Measurements from ENCODE around the gene CDH4.

CDH4 gene

DNA sequence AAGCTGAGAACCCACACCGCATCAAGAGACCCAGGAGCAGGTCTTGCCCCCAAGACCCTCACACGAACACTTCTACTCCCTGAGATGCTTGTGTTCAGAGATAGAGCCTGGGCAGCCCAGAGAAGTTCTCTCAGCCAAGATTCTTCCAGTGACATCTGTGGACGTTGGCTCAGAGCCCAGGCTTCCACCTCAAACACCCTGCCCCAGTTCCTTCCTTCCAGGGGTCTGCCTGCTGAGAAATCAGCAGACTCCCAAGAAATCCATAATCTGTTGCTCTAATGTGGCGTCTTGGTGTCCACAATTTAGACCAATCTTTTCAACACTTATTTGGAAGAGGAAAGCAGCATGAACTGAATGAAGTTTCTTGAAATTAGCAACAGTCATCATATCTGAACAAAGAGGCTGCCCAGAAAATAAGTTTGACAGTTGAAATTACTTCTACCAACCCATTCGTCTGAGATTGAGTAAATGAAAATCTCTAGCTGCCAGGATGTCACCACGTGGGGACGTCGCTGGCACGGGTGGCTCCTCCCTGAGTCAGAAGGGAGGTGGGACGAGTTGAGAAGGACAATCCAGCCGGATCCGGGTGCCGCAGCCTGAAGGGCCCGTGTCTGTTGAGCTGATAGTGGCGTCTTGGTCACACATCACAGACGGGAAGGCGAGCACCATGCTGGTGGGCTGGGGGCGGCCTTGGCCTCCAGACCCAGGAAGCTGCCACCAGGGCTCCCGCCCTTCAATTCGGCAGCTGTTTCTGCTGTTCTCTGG is 412.7 kb downstream of the CDH4 start:
- no peak for DNase-seq

DNA sequence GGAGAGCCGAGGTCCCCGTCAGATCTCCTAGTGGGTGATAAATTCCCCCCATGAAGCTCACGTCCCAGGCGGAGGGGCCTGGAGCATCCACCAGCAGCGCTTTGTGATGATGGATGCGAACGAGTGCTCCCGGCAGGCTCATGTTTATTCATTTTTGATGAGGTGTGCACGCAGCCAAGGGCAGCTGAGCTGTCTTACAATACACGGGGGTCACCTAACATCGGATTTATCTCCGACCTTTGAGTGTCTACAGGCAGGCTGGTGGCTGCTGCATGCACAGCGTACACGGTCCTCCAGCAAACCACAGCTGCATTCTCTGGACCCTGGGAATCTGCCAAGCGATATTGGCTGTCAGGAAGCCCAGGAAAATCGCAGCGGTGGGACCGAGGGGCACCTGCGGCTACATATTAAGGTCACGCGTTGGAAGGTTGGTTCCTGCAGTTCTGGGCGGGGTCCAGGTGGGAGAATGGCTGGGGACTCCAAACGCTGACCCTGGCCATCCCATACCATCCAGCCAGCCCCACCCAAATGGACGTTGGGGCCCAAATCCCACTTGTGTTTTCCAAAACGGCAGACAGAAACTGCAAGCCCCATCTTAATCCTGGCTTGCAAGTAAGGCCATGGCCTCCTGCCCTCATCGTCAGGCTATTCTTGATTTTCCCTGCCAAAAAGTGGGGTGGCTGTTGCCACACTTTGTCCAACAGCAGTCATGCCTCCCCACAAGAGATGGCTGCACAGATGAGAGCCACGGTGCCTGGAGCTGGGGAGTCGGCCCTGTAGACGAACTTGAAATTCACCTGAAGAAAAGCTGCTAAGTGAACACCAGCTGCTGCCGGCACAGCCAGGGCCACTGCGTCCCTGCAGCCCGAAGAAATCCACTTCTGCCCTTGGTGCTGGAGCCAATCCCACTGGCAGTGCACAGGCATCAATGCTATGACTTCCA is 413.7 kb downstream of the CDH4 start:
- DNase-seq: no peak

DNA sequence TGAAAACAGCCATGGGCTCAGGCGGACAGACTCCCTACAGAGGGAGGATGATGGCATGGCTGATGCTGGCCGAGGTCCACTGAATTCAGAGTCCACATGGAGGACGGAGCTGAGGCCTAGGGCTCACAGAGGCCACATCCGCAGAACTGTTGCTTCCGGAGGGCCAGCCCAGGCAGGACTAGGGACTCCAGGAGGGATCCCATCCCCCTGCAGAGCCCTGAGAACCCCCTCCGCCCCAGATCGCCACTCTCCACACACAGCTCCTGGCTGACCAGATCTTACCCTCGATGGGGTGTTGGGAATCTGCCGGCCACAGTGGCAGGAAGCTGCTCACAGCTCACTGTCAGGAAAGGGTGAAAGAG is 414.4 kb downstream of the CDH4 start:
- no peak for DNase-seq

- no peak for DNase-seq
Observed at GRCh38 chr20:61667056-61667792, 415.2 kb downstream of the CDH4 start.

DNA sequence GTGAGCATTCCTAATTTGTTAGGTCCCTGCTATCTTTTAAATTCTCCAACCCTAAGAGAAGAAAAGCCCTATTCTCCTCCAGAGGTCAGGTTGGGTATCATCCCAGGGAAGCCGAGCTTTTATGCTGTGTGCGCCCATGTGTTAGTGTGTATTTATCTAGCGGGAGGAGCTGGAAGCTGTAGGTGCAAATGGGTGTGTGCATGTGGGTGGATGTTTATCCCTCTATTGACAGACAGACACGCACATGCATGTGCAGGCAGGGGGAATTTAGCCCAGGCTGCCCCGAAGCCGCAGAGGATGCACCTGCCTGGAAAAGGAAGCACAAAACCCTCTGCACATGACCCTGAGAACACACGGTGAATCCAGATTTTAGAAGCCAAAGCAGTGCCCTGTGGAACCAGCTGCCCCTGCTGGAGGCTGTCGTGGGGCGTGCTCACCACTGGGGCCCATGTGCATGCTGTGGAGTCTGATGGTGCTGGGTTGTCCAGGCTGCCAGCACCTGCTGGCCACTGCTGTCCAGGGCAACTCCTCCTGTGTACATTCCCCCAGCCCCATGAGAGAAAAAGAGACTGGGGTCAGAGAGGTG is 416.1 kb downstream of the CDH4 start:
- DNase-seq: no peak

DNA sequence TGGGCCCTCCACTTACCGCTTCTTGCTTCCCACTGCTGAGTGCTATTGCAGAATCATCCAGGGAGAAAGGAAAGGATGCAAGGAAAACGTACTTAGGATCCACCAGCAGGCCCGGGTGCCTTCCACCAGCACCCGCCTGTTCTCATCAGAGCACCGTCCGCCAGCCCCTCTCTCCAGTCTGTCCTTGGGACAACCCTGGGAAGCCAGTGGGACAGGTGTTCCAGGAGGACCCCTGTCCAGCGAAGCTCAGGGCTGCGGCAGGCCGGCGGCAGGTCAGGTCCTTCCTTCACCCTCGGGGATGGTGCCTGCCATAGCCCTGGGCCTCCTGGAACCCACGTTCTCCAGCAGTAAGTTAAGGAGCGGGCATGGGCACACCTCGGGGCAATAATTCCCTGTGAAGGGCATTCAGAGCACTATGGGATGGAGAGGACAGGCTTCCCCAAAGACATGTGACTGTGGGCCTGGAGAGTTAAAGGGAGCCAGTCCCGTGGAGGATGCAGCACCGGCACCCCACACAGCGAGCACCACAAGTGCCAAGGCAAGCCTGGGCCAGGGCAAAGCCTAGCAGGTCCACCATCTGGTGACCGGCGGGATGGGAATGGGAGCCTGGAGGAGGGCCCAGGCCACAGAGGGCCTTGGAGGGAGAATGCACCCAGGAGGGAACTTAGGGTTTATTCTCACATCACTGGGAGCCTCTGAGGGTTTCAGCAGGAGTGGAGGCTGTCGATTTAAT is 416.9 kb downstream of the CDH4 start:
- no peak for DNase-seq

DNA sequence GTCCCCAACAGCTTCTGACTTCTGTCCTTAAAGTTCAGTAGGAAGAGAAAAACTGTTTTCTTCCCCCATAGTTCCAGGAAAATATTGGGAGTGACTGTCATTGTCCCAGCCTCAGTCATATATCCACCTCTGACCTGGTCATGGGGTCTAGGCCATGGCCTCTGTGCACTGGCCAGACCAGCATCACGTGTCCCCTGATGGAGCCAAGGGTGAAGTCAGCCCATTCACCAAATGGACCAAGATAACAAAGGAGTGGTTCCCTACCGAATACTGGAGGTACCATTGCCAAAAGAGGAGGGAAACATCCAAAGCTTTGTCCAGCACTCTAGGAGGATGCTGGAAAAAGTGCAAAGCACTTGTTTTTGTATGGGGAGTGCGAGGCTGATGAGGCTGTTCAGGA is 418.2 kb downstream of the CDH4 start:
- no peak for DNase-seq

GRCh38 chr20:61671559-61671958 is 419.5 kb downstream of the CDH4 start:
- DNase-seq: no peak

- DNase-seq: no peak
Observed at GRCh38 chr20:61673152-61673847, 421.2 kb downstream of the CDH4 start.

DNA sequence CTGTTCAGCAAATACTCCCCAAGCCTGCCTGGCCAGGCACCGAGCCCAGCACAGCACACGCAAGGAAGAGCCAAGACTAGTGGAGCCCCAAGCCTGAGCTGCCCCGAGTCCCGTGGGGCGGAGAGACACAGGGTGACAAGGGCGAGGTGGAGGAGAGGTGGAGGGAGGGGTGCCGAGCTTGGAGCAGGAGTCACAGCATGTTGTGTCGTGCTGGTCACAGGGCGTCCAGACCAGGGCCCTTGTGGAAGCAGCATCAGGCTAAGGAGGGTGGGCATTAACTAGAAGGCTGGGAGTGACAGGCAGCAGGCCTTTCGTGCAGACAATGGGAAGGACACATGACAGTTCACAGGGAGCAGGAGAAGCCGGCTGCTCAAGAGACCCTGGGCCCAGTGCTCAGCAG is 422.1 kb downstream of the CDH4 start:
- no peak for DNase-seq

- no peak for DNase-seq
Observed at GRCh38 chr20:61674688-61675087, 422.6 kb downstream of the CDH4 start.

GRCh38 chr20:61677928-61678327 is 425.9 kb downstream of the CDH4 start:
- no peak for DNase-seq

GRCh38 chr20:61678437-61678836 is 426.4 kb downstream of the CDH4 start:
- no peak for DNase-seq

DNA sequence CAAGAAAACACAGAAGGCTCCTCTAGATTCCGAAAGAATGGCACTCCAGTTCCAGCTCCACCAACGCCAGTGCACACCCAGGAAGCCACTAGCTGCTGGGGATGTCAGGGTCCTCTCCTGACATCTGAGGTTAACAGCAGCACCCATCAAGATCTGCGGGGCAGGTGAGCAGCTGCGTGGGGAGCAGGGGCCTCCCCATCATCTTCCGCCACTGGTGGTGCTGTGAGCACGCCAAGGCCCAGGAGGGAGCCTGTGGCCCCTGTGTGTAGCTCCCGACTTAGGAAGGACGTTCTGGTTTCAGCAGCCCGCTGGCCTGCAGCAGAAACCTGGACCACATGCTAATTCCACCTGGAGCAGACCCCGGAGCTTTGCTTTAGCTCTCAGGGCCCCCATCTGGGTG is 427.4 kb downstream of the CDH4 start:
- DNase-seq: no peak

- DNase-seq: no peak
Observed at GRCh38 chr20:61680096-61680495, 428.0 kb downstream of the CDH4 start.

DNA sequence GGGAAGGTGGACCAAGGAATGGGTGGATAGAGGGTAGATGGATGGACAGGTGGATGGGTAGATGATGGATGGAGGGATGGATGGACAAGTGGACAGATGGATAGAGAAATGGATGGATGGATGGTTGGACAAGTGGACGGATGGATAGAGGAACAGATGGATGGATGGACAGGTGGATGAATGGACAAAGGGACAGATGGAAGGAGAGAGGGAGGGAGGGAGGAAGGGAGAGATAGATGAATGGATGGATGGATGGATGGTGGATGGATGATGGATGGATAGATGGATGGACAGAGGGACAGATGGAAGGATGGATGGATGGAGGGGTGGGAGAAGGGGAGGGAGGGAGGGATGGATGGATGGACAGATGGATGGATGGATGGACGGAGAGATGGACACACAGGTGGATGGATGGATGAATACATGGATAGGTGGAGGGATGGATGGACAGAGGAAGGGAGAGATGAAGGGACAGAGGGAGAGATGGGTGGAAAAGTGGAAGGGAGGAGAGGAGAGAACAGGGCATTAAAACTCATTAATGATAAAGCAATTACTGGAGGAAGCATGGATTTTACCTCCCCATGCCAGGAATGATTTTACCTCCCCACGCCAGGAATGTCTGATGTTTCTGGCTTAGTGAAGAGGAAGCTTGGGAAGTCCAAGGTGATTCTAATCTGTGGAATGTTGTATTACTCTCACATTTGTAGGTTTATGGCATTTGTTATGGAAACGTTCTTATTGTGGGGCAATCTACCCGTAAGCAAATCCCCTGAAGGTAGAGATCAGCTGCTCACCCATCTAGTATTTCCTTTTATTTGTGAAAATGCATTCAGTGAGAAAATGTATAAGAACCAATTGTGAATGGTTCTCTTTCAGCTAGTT is 430.3 kb downstream of the CDH4 start:
- no peak for DNase-seq

DNA sequence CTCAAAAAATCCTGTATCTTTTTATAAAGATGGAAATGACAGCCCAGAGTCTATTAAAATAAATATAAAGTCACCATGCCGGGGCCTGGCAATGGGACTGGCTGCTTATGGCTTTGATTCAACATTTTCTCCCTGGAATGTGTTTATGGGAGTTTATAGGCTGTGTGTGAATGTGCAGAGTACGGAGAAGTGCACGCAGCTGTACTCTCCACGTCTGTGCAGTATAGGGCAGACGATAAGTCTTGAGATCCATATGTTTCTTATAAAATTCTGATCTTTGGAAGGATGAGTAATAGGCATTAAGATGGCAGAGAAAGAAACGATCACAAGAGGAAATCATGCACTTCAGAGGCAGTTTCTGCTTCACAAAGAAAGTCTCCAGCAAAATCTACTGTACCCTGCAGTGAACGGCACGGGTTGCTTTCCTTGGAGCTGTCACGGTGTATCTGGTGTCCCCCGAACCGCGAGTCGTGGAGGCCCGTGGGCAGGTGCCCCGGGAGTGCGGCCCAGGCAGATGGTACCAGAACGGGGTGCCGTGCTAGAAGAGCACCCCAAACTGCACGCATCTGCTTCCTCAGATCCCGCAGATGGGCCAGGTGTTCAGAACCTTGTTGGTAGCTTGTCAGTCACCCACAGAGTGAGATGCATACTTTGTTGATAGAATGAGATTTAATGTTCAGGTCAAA is 431.1 kb downstream of the CDH4 start:
- DNase-seq: no peak

GRCh38 chr20:61683721-61684120 is 431.7 kb downstream of the CDH4 start:
- peak; percentile 5 for DNase-seq

GRCh38 chr20:61684136-61684535 is 432.1 kb downstream of the CDH4 start:
- no peak for DNase-seq

All from NCI-H2171 treated with DMSO at 0.1 percent for 48 hours (cell line).